Suprapubic skin (tissue), 4 donors: ENCODE data around the gene CBX4.

Experiments
- CTCF ChIP-seq, 2 donors: fragments of 200-600 bp in 1 of 2; fragments of 450-650 bp in 1 of 2; sonication (generic) in 1 of 2; IDR thresholded peaks; one replicate each; pipeline ENCODE4 v1.5.1; 2016 to 2019; ENCODE audit warnings: antibody characterized with exemption in 2 of 2, mild to moderate bottlenecking in 1 of 2, moderate library complexity in 1 of 2
- EP300 ChIP-seq: sonication (generic); formaldehyde crosslinking; IDR thresholded peaks from one replicate; pipeline ENCODE4 v1.6.1; 2017; ENCODE audit warnings: antibody characterized with exemption
- POLR2A ChIP-seq, 2 donors: fragments of 450-650 bp; IDR thresholded peaks; one replicate each; pipeline ENCODE4 v1.6.1; 2017; ENCODE audit warnings: antibody characterized with exemption in 2 of 2, mild to moderate bottlenecking in 2 of 2, moderate library complexity in 2 of 2
- POLR2AphosphoS5 ChIP-seq, 3 donors: sonication (generic); formaldehyde crosslinking; IDR thresholded peaks; one replicate each; pipeline ENCODE4 v1.6.1; 2017; ENCODE audit warnings: antibody characterized with exemption in 3 of 3

GRCh38 chr17:79785017-79785899 is 54.0 kb downstream of the CBX4 start:
- TF ChIP-seq POLR2A (IDR thresholded peaks at IDR 0.05) (no peak), CTCF (IDR thresholded peaks at IDR 0.05) (no peak), POLR2AphosphoS5 (IDR thresholded peaks at IDR 0.05) (no peak), EP300 (no peak)
